Natural killer cell treated with Interleukin-12 subunit alpha and Interleukin-12 subunit beta and Interleukin-15 and Interleukin-18, amount 100 ng/mL, for 72 hours (primary cell): ENCODE results near the gene PCID2. TPM values are rescaled to one million over a fixed set of nuclear protein-coding genes. Genes with fewer than 3 reads are reported as not detected.
"Not testable (repeated sequence)": the region's sequence is repeated elsewhere in the genome, so short reads cannot be mapped to it uniquely, and the experiment has no call there.

Experiments
- ATAC-seq, 2 donors: fragments of 150-1000 bp; cut with Tn5 transposase in 1 of 2; sonication (Bioruptor Pico), chemical (Tn5 transposase) in 1 of 2; 2 replicates each; pipeline ENCODE4 v1.10.0; 2021
- DNase-seq: peaks from one replicate; pipeline ENCODE4 v3.0.0; 2022; ENCODE audit warnings: low spot score
- H3K27ac Mint-ChIP-seq, 2 donors: 1 replicate in 1 of 2; 2 replicates in 1 of 2; pipeline ENCODE4 v1.8.0; 2022; ENCODE audit warnings: mixed read lengths in 2 of 2, mild to moderate bottlenecking in 1 of 2, moderate library complexity in 1 of 2
- H3K27me3 Mint-ChIP-seq, 2 donors: 1 replicate in 1 of 2; 2 replicates in 1 of 2; pipeline ENCODE4 v1.8.0; 2022; ENCODE audit warnings: mixed read lengths in 2 of 2
- H3K36me3 Mint-ChIP-seq: one replicate; pipeline ENCODE4 v1.8.0; 2022; ENCODE audit warnings: mixed read lengths
- H3K4me1 Mint-ChIP-seq, 2 donors: 1 replicate in 1 of 2; 2 replicates in 1 of 2; pipeline ENCODE4 v1.8.0; 2022; ENCODE audit warnings: low read depth in 2 of 2, mixed read lengths in 2 of 2, mild to moderate bottlenecking in 1 of 2
- H3K4me3 Mint-ChIP-seq: one replicate; pipeline ENCODE4 v1.8.0; 2022; ENCODE audit warnings: mixed read lengths
- H3K9me3 Mint-ChIP-seq: 2 replicates; pipeline ENCODE4 v1.8.0; 2022; ENCODE audit warnings: mixed read lengths
- total RNA-seq, 2 donors: library from RNA; stranded (reverse); gene quantifications; one replicate each; pipeline ENCODE4 v1.2.3, GENCODE V29; 2022

PCID2 gene
- total RNA-seq, 2 donors from 2014 or later, result 29.4 to 68.3 TPM

DNA sequence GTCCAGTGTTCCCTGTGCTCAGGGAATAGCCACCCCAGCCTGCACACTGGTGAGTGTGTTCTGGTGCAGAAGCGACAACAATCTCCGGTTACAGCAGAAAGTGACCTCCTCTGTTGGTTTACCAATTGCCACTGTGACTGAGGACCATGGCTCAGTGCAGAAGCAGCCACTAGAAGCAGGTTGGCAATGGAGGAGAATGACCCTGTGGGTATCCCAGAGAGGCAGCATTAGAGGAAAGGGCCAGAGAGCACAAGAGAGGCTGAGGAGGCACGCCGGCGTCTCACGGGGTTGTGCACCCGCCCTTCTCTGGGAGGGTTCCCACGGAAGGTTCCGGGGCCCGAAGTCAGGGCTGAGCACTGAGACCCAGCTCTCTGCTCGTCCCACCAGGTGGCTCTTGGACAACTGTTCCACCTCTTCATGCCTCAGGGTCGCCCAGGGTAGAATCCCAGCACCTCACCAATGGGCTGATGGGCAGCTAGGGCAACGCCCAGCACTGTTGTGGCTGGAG is 36.0 kb downstream of the PCID2 start:
- Mint-ChIP-seq H3K9me3 (no peaks in the 10 kb centered on the region), H3K36me3 (peaks cover 23% of the 10 kb centered on the region), H3K4me1 (peaks cover 14 to 44% of the 10 kb centered on the region in 2 donors), H3K27ac (no peak overlapping the region), H3K4me3 (no peak overlapping the region), H3K27me3 (no peaks in the 10 kb centered on the region)
- ATAC-seq (no peak), DNase-seq (no peak)

DNA sequence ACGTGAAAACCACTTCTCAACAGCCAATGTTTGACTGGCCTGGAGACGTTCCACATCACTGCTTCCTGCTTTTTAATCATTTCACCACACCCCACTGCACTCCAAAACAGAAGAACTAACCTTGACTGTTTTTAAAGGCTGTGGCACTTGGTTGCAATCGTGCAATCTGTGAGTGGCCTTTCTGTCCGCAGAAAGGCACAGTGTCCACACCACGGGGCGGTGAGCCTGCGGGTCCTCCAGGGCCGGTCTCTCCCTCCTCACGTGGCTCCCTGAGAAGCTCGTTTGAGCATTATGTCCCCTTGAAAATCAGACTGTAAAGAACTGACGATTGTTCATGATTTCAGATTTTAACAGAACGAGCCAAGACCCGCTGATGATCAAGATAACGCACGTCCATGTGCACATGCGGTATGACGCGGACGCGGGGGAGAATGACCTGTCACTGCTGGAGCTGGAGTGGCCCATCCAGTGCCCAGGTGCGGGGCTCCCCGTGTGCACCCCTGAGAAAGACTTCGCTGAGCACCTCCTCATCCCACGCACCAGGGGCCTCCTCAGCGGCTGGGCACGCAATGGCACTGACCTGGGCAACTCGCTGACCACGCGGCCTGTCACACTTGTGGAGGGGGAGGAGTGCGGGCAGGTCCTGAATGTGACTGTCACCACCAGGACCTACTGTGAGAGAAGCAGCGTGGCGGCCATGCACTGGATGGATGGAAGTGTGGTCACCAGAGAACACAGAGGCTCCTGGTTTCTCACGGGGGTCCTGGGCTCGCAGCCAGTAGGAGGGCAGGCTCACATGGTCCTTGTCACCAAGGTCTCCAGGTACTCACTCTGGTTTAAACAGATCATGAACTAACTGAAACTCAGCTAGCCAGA is 37.0 kb downstream of the PCID2 start:
- no peaks in the 10 kb centered on the region for H3K9me3 Mint-ChIP-seq
- no peak overlapping the region for H3K4me3 Mint-ChIP-seq
- no peak overlapping the region for H3K27ac Mint-ChIP-seq
- H3K4me1 Mint-ChIP-seq, result peaks cover 14 to 50% of the 10 kb centered on the region in 2 donors
- H3K36me3 Mint-ChIP-seq, result peaks cover 21% of the 10 kb centered on the region
- DNase-seq, result no peak
- ATAC-seq, result no peak
- no peaks in the 10 kb centered on the region for H3K27me3 Mint-ChIP-seq

DNA sequence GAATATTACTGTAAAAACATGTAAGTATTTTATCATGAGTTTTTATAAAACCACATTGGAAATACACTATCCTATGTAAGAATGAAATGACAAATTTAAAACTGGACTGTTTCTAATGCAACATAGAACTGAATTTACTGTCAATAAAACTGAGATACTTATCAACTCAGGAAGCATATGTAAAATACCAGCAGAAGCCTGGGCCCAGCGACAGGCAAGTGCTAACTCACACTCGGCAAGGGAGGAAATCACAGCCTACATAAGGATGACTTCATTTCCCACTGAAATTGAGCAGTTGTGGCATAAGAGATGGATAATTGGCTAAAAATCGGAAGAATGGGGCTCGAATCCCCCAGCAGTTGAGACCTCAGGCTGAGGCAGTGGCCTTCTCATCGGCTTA is 38.0 kb downstream of the PCID2 start:
- no peak overlapping the region for H3K4me3 Mint-ChIP-seq
- H3K4me1 Mint-ChIP-seq, result peaks cover 14 to 52% of the 10 kb centered on the region in 2 donors

GRCh38 chr13:113169277-113170272 is 38.9 kb downstream of the PCID2 start:
- no peak for DNase-seq
- peaks cover 16% of the 10 kb centered on the region for H3K36me3 Mint-ChIP-seq
- no peak for ATAC-seq
- peaks cover 9 to 53% of the 10 kb centered on the region in 2 donors for H3K4me1 Mint-ChIP-seq
- H3K9me3 Mint-ChIP-seq, result no peaks in the 10 kb centered on the region
- H3K27ac Mint-ChIP-seq, result no peak overlapping the region
- no peaks in the 10 kb centered on the region for H3K27me3 Mint-ChIP-seq
- H3K4me3 Mint-ChIP-seq, result no peak overlapping the region

More for the DNA sequence above, 38.0 kb downstream of the PCID2 start:
- no peak overlapping the region for H3K27ac Mint-ChIP-seq
- ATAC-seq (no peak), DNase-seq (no peak)
- no peaks in the 10 kb centered on the region for H3K27me3 Mint-ChIP-seq
- peaks cover 16% of the 10 kb centered on the region for H3K36me3 Mint-ChIP-seq
- no peaks in the 10 kb centered on the region for H3K9me3 Mint-ChIP-seq

GRCh38 chr13:113168211-113168610 is 40.3 kb downstream of the PCID2 start:
- no peak for DNase-seq
- Mint-ChIP-seq H3K4me3 (no peak overlapping the region), H3K4me1 (peaks cover 13 to 54% of the 10 kb centered on the region in 2 donors), H3K27ac (peak overlapping the region in 1 of 2 donors; percentile 10), H3K9me3 (no peaks in the 10 kb centered on the region), H3K36me3 (peaks cover 16% of the 10 kb centered on the region), H3K27me3 (no peaks in the 10 kb centered on the region)
- no peak for ATAC-seq

DNA sequence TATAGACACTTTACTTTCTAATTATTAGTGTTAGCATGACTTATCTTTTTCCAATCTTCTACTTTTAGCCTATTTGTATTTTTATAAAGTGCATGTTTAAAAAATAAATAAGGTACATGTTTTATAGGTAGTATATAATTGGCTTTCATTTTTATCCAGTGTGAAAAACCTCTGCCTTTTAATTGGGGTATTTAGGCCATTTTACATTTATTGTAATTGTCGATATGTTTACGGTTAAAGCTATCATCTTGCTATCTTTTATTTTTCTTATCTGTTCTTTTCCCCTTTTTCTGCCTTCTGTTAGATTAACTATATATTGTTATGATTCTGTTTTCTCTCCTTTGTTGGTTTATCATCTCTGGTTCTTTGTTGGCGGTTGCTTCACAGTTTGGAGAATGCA is 40.9 kb downstream of the PCID2 start:
- Mint-ChIP-seq H3K36me3 (peaks cover 16% of the 10 kb centered on the region), H3K4me3 (no peak overlapping the region), H3K9me3 (no peaks in the 10 kb centered on the region), H3K27ac (no peak overlapping the region), H3K4me1 (peaks cover 16 to 53% of the 10 kb centered on the region in 2 donors), H3K27me3 (no peaks in the 10 kb centered on the region)
- no peak for ATAC-seq
- DNase-seq, result no peak

DNA sequence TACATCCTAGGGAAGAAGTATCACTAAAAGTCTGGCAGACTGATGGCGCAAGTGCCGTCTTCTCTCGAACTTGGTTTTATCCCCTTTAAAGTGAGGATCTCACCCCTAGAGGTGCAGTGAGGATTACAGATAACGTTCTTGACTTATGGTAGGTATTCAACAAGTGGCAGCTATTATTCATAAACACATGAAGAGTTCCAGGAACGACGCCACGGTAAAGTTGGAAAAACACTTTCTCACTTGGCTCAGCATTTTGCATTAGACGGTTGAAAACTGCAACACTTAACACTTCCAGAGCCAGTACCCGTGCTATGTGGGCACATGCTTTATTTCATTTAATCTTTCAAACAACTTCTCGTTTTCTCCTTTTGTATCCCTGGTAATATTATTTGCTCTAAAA is 41.3 kb downstream of the PCID2 start:
- no peak overlapping the region for H3K4me3 Mint-ChIP-seq
- H3K27me3 Mint-ChIP-seq, result no peaks in the 10 kb centered on the region
- H3K36me3 Mint-ChIP-seq, result peaks cover 16% of the 10 kb centered on the region
- DNase-seq (no peak), ATAC-seq (no peak)
- peaks cover 16 to 53% of the 10 kb centered on the region in 2 donors for H3K4me1 Mint-ChIP-seq
- no peak overlapping the region for H3K27ac Mint-ChIP-seq
- no peaks in the 10 kb centered on the region for H3K9me3 Mint-ChIP-seq

- no peaks in the 10 kb centered on the region for H3K9me3 Mint-ChIP-seq
- H3K4me1 Mint-ChIP-seq, result peaks cover 16 to 53% of the 10 kb centered on the region in 2 donors
- peaks cover 16% of the 10 kb centered on the region for H3K36me3 Mint-ChIP-seq
- H3K27ac Mint-ChIP-seq, result no peak overlapping the region
- ATAC-seq (no peak), DNase-seq (no peak)
- no peak overlapping the region for H3K4me3 Mint-ChIP-seq
- H3K27me3 Mint-ChIP-seq, result no peaks in the 10 kb centered on the region
Observed at GRCh38 chr13:113166681-113167080, 41.8 kb downstream of the PCID2 start.

GRCh38 chr13:113166266-113166665 is 42.2 kb downstream of the PCID2 start:
- ATAC-seq (peak; percentile 62 to 78), DNase-seq (no peak)
- peaks cover 18 to 50% of the 10 kb centered on the region in 2 donors for H3K4me1 Mint-ChIP-seq
- no peak overlapping the region for H3K27ac Mint-ChIP-seq
- H3K4me3 Mint-ChIP-seq, result no peak overlapping the region
- peaks cover 16% of the 10 kb centered on the region for H3K36me3 Mint-ChIP-seq
- H3K9me3 Mint-ChIP-seq, result no peaks in the 10 kb centered on the region
- H3K27me3 Mint-ChIP-seq, result no peaks in the 10 kb centered on the region

- ATAC-seq (no peak), DNase-seq (no peak)
- Mint-ChIP-seq H3K27me3 (no peaks in the 10 kb centered on the region), H3K4me1 (peaks cover 26 to 40% of the 10 kb centered on the region in 2 donors), H3K36me3 (peaks cover 12% of the 10 kb centered on the region), H3K4me3 (no peak overlapping the region), H3K27ac (no peak overlapping the region), H3K9me3 (no peaks in the 10 kb centered on the region)
Observed at GRCh38 chr13:113164492-113164891, 44.0 kb downstream of the PCID2 start.

- Mint-ChIP-seq H3K27ac (peak overlapping the region; percentile 21 to 37), H3K4me1 (peaks cover 26 to 34% of the 10 kb centered on the region in 2 donors), H3K4me3 (peak overlapping the region; percentile 36), H3K36me3 (peaks cover 4% of the 10 kb centered on the region), H3K27me3 (no peaks in the 10 kb centered on the region), H3K9me3 (no peaks in the 10 kb centered on the region)
- ATAC-seq, result peak; percentile 22 to 46
- no peak for DNase-seq
Observed at GRCh38 chr13:113162783-113163685, 45.4 kb downstream of the PCID2 start.

DNA sequence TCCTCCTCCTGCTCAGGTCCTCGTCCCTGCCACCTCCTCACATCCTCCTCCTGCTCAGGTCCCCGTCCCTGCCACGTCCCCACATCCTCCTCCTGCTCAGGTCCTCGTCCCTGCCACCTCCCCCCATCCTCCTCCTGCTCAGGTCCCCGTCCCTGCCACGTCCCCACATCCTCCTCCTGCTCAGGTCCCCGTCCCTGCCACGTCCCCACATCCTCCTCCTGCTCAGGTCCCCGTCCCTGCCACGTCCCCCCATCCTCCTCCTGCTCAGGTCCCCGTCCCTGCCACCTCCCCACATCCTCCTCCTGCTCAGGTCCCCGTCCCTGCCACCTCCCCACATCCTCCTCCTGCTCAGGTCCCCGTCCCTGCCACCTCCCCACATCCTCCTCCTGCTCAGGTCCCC is 46.5 kb downstream of the PCID2 start:
- H3K4me1 Mint-ChIP-seq, result peaks cover 26 to 37% of the 10 kb centered on the region in 2 donors
- DNase-seq, H3K27ac Mint-ChIP-seq, H3K9me3 Mint-ChIP-seq, H3K4me3 Mint-ChIP-seq, H3K36me3 Mint-ChIP-seq, H3K27me3 Mint-ChIP-seq, ATAC-seq: not testable (repeated sequence)

GRCh38 chr13:113161433-113161832 is 47.0 kb downstream of the PCID2 start:
- Mint-ChIP-seq H3K4me1 (peaks cover 24 to 34% of the 10 kb centered on the region in 2 donors), H3K36me3 (no peaks in the 10 kb centered on the region), H3K9me3 (no peaks in the 10 kb centered on the region), H3K4me3 (peak overlapping the region; percentile 66), H3K27me3 (no peaks in the 10 kb centered on the region), H3K27ac (no peak overlapping the region)
- ATAC-seq, result no peak
- DNase-seq, result no peak
